GM20431 (cell line): ENCODE data around the gene NFIA.

Experiments used
- in situ Hi-C: fragments of 300-500 bp; cut with MseI, MboI; formaldehyde crosslinking; loops from one replicate; pipeline ENCODE4 v1.15.0; 2020; ENCODE audit warnings: low sequenced_read_pairs; ENCODE audit not compliant: unreplicated experiment

Gene NFIA

DNA sequence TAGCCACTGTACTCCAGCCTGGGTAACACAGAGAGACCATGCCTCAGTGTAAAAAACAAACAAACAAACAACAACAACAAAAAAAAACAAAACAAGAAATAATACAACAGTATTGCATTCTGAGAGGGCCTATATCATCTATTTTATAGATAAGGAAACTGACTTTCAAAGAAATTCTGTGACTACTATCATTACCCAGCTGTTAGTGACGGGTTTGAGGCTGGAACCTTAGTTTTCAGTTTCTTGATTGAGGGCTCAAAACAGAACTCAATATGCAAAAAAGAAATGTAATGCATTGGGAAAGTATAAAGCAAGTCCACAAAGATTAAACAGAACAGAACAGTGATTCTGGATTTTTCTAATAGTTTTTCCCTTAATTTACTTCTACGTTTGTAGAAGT lies 149.4 kb downstream of the NFIA start:
- in situ Hi-C loops: no loop called here

DNA sequence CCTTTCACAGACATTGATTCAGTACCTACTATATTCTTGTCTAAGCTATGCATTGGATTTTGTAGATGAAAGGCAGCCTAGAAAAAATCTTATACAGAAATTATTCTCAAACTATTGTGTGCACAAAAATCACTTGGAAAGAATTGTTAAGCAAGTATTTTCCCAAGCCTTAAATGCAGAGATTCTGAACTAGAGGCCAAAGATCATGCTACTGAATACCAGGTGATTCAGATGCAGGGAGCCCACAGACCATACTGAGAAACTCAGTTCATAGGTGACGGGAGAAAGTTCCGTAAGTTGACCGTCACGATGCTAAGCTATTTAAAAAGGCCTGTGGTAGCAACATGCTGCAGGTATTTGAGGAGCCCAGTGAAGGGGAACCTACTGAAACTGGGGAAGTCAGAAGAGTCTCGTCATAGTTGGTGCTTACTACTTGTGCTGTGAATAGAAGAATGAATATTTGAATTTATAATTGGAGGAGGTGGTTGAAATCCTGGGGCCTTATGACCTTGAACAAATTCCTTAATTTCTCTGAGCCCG lies 150.8 kb downstream of the NFIA start:
- in situ Hi-C loops: no loop called here

DNA sequence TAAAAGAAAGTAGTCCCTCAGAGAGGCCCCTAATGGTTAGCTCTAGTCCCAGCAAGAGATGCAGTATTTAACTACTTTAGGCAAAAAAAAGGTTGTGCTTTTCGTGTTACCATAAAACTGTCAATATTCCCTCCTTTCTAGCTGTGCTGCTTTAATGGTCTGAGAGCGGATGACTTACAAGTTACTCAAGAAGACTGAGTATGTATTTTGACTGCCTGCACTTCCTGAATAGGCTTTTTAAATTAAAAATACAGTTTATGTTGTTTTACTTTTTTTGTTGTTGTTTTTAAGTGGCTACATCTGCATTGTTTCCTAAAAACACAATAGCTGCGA lies 152.2 kb downstream of the NFIA start:
- in situ Hi-C loops: no loop called here

DNA sequence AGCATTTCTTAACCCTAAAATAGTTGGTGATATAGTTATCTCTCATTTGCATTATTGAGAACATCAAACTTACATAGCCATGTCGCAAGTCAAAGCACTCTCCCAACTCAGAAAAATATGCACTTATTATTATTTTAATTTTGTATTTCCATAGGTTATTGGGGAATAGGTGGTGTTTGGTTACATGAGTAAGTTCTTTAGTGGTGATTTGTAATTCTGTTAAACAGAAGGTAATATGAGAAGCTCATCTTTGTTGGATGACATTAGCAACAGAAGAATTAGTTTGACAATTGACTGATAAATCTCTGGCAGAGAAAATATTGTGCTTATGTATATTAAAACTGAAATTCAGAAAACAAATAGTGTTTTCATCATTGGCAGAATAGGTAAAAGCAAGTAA lies 154.8 kb downstream of the NFIA start:
- in situ Hi-C loops: no loop called here

DNA sequence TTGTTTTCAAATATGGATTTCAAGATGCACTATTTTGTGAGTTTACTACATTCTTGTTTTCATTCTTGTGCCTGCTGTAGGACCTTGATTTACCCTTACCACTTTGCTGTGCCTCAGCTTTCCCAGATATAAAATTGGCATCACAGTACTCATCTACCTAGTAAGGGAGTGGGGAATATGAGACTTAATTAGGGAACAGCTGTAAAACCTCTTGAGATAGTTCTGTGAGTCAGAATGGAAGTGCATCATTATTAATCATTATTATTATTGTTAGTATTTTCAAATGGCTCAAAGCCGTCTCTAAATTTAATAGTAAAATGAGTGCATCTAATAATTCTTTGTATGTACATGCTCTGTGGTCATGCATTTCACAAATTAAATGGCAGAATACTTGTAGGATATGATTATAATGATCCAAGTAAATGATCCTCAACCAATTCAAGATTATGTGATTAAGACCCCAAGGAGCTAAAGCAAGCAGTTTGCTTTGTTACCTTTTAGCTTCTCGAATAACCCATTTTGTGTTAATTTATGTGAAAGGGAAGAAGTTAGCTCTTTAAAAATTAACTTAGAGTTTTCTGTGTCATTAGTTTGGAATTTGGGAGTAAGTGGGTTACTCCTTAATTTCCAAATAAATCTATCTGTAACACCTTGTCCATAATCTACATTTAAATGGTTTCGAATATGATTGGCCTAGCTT lies 155.4 kb downstream of the NFIA start:
- in situ Hi-C loops: no loop called here

DNA sequence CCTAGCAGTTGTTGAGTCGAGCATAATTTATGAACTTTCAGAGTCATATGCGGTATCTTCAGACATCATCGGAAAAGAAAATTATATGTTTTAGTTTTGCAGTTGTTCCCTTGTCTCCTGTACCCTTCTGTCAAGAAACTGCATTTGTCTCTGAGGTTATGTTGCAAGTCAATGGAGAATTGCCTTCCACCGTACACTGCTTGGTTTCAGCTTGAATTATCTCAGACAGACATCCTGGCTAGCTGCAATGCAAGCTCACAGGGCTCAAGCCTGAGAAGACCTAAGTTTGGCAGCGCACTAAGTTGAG lies 156.0 kb downstream of the NFIA start:
- in situ Hi-C loops: no loop called here

DNA sequence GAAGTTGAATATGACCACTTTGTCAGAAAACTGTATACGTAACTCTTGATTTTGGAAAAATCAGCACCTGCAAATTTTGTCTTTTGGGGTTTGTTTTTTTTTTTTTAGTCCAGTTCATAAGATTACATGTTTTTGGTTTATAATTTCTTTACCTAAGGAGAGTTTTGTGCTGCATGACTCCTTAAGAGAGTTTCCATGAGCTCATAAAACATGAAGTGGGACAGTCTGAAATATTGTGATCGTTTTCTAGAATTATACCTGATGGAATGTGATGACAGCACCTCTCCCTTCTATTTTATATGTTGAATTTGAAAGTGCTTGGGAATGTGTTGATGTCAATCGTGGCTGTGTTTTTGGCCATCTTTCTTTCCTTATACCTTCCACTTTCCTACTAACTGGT lies 158.5 kb downstream of the NFIA start:
- in situ Hi-C loops: no loop called here

DNA sequence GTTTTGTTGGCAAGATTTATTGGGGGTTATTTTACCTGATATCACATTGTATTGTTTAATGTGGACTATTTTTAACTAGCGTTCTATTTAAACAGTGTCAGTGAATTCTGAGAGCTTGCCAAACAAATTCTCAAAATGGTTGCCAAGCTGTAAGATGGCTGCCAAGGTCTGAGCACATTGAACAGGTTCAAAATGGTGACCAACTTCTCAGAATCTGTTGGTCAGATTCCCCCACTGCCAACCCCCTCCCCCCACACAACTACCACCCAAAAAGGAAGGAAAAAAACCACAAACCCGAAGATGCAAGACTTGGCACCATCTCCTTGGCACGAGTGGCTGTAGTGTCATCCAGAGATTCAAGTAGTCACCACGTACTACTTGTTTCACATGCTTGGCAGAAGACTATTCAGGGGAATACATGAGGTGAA lies 159.1 kb downstream of the NFIA start:
- in situ Hi-C loops: no loop called here

DNA sequence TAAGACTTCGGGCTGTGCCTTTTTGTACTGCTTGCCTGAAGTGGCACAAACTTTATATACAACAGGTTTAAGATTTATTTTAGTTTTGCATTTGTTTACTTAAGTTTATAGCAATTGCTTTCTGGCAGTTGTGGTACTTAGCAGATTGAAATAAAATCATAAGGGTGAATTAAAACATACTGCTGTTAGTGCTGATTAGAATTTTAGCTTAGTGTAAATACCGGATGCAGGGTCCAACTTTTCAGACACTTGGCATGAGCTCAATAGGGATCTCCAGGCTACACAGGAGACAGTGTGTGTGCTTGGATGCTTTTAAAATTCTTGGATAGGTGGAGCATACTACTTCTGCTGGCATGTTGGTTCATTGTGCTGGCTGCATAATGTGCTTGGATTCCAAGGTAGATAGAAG lies 159.6 kb downstream of the NFIA start:
- in situ Hi-C loops: no loop called here

DNA sequence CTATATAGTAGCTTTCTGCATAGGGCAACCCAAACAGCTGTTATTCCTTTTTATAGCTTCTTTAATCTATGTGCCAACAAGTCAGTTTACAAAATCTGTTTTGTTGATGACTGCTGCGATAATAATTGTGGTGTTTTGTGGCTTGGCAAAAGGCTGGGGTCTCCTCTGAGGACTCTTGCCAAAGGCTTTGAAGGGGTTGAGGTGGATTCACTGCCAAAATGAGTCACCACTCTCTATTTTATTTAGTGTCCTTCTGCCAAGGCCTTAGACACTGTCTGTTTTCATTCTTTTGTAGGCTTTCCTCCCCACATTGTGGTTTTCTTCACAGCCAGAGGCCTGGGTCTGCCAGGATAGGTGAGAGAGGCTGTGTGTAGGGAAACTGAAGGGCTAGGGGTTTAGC lies 161.8 kb downstream of the NFIA start:
- in situ Hi-C loops: no loop called here

DNA sequence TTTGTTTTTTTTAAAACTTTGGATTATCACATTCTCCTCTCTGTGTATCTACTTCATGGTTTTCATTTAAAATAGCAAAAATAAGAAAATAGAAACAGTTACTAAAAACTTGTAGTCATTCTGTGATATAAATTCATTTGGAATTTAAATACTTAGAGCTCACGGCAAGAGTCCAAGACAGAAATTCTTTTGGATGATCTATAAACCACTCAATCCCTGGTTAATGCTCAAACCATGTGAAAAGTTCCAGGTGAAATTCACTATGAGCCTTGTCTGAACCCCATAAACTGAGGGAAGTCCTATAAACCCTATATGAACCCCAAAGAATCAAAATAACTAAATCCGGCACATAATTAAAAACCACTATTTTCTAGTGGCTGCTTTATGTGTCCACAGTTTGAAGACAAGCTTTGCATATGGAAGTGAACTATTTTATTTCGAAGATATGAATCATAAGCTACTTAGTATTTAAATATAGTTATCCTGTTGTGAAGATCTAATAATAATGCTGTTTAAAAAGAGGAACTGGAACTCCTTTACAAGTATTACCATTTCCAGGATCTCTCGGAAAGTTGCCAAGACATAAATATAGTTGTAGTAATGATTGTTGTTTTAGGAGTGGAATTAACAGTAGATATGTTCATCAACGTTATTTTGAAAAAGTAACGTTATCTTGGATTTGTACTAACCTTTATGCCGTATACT lies 163.5 kb downstream of the NFIA start:
- in situ Hi-C loops: no loop called here

DNA sequence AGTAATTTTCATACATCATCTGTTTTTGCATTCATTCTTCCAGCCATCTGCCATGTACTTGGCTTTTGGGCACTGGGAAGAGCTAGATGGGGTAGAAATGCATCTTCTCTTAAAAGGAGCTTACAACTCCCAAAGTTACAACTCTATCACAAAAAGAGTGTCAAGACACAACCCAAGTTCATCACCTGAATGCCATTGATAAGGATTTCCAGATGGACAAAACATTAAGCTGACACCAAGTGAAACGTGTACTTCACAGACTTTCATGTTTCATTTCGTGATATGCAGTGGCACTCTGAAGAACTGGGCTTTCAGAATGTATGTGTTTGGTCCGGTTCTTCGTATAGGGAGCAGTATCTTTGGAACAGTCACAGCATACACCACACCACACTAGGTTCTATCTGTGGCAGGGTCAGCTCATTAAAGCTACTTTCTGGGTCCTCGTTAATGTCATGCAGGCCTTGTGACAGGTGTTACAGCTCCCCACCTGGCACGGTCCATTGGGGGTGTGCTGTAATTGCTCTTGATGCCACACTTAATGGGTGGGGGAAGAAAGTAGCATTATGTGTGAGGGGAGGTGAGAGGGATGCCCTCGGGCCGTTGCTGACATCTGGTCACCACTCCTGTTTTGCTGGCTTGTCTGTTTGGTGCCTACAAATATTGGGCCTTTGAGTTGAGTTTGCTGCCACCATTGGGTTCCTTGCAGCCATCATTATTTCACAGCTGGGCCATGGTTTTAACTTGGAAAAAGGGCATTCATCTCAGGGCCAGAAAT lies 164.9 kb downstream of the NFIA start:
- in situ Hi-C loops: no loop called here

DNA sequence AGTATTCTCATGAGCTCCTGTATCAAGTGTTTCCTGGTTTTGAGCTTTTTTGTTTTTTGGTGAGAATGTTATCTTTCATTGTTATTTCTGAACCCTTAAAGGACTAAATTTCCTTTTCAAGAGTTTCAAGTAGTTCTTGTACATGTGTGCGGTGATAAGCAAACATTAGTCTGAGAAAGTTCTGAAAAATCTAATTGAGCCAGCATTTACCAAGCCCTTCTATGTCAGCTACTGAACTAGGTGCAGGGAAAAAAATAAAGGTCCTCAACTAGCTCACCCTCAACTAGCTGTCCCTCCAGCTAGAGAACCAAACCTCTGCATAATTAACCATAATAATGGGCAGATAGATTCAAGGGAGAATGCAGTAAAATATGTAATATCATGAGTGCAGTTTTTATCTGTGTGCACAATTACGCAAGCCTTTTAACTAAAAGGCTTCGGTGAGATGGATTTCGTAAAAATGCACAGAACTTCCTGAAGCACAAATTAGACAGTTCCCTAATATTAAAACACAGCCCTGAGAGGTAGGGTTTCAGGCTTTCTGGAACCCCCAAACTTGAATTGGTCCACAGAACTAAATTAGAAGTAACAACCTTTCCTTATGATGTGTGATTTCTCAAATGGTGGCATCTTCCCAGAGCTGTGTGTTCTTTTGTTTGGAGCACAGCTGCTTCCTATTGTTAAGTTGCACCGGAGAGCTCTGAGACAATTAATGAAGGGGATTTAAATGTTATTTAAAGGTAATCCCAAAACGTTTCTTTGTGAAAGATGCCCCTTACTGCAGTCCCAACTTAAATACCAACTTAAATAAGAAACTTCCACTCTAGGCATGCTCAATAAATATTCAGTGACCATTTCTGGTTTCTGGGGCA lies 165.8 kb downstream of the NFIA start:
- in situ Hi-C loops: no loop called here

DNA sequence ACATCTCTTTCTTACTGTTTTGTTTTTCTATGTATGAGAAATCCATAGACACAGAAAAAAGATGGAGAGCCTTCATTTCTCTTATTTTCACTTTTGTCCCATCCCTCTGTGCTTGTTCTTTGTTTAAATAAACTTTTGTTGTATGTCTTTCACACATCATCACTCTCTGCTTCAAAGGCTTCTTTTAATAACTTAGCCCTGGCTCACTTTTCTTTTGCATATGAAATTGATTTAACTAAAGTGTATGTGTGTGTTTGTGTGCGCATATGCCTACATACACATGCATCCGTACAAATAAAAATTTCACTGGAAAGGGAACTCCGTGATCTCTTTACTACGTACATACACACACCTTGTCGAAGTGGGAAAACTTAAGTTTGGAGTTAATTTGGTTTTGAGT lies 168.6 kb downstream of the NFIA start:
- in situ Hi-C loops: no loop called here

DNA sequence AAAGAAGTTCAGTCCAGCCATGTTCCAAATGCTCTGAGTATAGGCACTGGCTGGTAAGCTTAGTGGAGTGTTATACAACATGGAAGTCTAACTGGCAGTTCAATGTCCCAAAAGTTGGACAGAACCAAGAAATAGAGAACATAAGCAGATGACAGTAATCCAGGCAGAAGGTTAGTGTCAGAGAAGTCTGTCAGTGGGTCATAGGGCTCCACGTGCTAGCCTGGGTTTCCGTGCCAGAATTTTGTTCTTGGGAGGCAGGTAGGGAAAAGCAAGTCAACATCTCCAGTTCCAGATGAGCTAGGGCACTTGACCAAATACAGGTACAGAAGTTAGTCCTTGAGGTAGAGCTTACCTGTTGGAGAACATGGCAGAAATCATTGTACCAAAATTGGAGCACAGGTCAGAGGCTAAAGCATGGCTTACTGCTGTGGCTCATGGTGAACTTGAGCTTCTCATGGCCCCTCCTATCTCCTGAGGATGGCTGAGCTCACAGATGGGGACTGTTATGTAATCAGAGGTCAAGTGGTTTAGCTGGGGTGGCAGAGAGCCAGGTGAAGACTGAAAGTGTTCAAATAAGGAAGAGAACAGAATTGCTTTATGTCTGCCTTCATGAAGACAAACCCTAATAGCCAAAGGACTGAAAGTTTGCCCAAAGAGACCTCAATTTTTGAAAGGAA lies 170.8 kb downstream of the NFIA start:
- in situ Hi-C loops: no loop called here

DNA sequence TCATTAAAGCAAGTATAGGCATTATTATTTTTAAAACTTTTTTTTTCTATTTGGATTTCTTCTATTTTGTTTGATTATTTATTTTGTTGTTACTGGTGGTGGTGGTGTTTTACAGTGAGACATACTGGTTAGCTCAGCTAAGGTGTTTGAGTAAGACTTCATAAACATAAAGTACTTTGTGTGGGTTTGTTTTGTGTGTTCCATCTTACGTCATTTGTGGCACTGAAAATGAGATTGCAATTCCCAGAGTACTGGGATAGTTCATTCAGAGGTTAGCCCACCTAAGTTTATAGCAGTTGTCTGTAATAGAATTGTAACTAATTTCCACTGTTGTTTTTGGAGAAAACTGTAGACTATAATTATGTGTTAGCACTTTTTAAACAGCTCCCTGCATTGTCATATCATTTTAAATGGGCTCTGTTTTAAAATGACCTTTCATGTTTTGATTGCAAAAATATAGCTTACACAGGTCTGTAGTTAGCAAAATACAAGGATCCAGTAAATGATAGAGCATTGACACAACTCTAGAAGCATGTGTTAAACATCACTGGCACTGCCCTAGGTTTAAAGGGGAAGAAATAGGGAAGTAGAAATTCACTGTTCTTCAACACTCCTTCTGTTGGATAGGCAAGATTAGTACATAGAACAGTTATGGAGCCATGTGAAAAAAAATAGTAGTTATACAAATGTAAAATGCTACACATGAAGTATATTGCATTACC lies 171.7 kb downstream of the NFIA start:
- in situ Hi-C loops: no loop called here

DNA sequence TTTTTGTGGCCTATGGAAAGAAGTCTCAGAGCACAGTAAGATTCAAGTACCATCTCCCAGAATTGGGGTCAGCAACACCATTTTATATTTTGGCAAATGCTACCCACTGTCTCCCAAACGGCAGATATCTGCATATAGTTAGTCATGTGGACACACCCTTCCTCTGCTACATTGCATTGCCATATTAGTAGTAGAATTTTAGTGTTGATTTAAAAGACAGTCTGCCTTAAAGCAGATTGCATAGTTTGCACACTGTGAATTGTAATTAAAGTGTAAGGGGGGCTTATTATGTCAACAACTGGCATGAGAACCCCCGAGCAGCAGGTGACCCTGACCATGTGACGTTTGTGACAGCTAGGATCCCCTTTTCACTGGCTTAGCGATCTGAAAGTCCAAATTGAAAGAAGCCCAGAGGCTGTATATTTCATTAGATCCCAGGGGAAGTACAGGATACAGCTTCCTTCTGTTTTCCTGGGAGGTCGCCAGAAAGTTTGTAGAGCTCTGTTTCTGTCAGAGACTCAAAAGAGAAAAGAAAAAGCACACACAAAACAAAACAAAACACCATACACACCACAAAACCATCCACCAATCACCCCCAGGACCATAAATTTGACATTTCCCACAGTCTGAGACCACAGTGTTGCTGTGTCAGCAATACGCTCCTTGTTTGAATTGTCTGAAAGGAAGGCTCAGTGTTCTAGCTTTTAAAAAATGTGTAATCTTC lies 172.4 kb downstream of the NFIA start:
- in situ Hi-C loops: no loop called here

DNA sequence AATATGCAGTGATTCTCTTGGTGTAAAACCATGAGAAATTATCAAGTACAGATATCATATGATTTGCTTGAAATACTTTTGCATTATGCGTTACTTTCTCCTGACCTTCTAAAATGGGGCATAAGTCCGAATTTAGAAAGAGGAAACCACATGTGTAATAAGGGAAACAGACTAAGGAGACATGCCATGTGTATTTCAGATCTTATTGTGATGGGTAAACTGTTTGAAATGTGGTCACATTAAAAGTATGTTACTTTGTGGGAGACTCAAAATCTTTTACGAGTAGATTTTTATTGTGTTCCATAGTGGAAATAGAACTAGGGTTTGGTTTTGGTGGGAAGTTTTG lies 173.0 kb downstream of the NFIA start:
- in situ Hi-C loops: no loop called here
